ENCODE results near the gene PAWR.

DNA sequence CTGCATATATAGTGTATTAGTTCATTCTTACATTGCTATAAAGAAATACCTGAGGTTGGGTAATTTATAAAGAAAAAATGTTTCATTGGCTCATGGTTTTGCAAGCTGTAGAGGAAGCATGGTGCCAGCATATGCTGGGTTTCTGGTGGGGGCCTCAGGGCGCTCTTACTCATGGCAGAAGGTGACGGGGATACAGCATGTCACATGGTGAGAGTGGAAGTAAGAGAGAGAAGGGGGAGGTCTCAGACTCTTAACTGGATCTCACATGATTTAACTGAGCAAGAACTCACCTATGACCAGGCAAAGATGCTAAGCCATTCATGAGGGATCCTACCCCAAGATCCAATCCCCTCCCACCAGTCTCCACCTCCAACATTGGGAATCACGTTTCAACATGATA lies 15.9 kb upstream of the PAWR start:
- TF ChIP-seq EZH2 (IDR thresholded peaks at IDR 0.05; ENCODE audit: insufficient read depth, poor library complexity, severe bottlenecking) (no peak), EZH2phosphoT487 (IDR thresholded peaks at IDR 0.05; ENCODE audit: insufficient read depth, low read depth) (no peak)
